ENCODE measurements around the gene ADRM1. TPM values are rescaled to one million over a fixed set of nuclear protein-coding genes. Genes with fewer than 3 reads are reported as not detected.

Gene ADRM1
- total RNA-seq, 1 experiment from 2014 or later: 160 TPM

GRCh38 chr20:62292108-62292507, 10.7 kb upstream of the ADRM1 start (continued):
- TF ChIP-seq CTCF (IDR thresholded peaks at IDR 0.05) (no peak), ZNF121 (CRISPR knock-in tag; IDR thresholded peaks at IDR 0.05) (no peak), E2F1 (CRISPR knock-in tag; IDR thresholded peaks at IDR 0.05) (no peak)

- TF ChIP-seq SMAD3 (CRISPR knock-in tag; IDR thresholded peaks at IDR 0.05; ENCODE audit: borderline replicate concordance): no peak
- TF ChIP-seq ATF6 (CRISPR knock-in tag; IDR thresholded peaks at IDR 0.05): no peak
- TF ChIP-seq TEAD1 (CRISPR knock-in tag; IDR thresholded peaks at IDR 0.05): no peak
- no peak for TF ChIP-seq ESRRA (CRISPR knock-in tag; IDR thresholded peaks at IDR 0.05; ENCODE audit: borderline replicate concordance)
- no peak for TF ChIP-seq ZNF416 (CRISPR knock-in tag; IDR thresholded peaks at IDR 0.05)
- TF ChIP-seq E2F1 (CRISPR knock-in tag; IDR thresholded peaks at IDR 0.05): no peak
- no peak for TF ChIP-seq E2F4 (CRISPR knock-in tag; IDR thresholded peaks at IDR 0.05; ENCODE audit: borderline replicate concordance, low read depth)
- TF ChIP-seq CREM (CRISPR knock-in tag; IDR thresholded peaks at IDR 0.05): no peak
- TF ChIP-seq NFATC4 (CRISPR knock-in tag; IDR thresholded peaks at IDR 0.05): no peak
- no peak for TF ChIP-seq ATF1 (CRISPR knock-in tag; IDR thresholded peaks at IDR 0.05)
- no peak for TF ChIP-seq FOXJ3 (CRISPR knock-in tag; IDR thresholded peaks at IDR 0.05; ENCODE audit: borderline replicate concordance)
- no peak for TF ChIP-seq CTCF (IDR thresholded peaks at IDR 0.05)
- TF ChIP-seq ZNF219 (CRISPR knock-in tag; IDR thresholded peaks at IDR 0.05; ENCODE audit: borderline replicate concordance): no peak
- TF ChIP-seq TCF7 (CRISPR knock-in tag; IDR thresholded peaks at IDR 0.05; ENCODE audit: low read depth): no peak
- no peak for TF ChIP-seq ZNF263 (CRISPR knock-in tag; IDR thresholded peaks at IDR 0.05; ENCODE audit: low read depth)
- ChIA-PET CTCF (interaction anchor here (0.9 kb wide), 1 partner anchor 9 kb away, joined by 3 read pairs; the partner anchor contains the start of gene ADRM1), POLR2A (no interaction called here)
- Mint-ChIP-seq H3K36me3 (peaks cover 30% of the 10 kb centered on the region), H3K4me1 (no peaks in the 10 kb centered on the region), H3K4me3 (no peak overlapping the region), H3K27me3 (ENCODE audit: low read depth) (no peaks in the 10 kb centered on the region), H3K27ac (no peak overlapping the region), H3K9me3 (no peaks in the 10 kb centered on the region)
- no peak for DNase-seq (ENCODE audit: low spot score)
- no peak for ATAC-seq
Measured at GRCh38 chr20:62293111-62293784, 9.5 kb upstream of the ADRM1 start.
